RPMI8226 (cell line): ENCODE measurements around the gene FOLR1.

Source experiments
- DNase-seq: peaks from one replicate; pipeline ENCODE4 v3.0.0-alpha.2; 2015

FOLR1 gene

GRCh38 chr11:72236774-72237111, 44.8 kb downstream of the FOLR1 start:
- DNase-seq = no peak

- DNase-seq = no peak
Measured at GRCh38 chr11:72237112-72237931, 45.4 kb downstream of the FOLR1 start.

- peak; percentile 44 for DNase-seq
Measured at GRCh38 chr11:72238040-72238450, 46.1 kb downstream of the FOLR1 start.

GRCh38 chr11:72238492-72239312, 46.8 kb downstream of the FOLR1 start:
- no peak for DNase-seq

GRCh38 chr11:72239313-72239848, 47.4 kb downstream of the FOLR1 start:
- no peak for DNase-seq

- DNase-seq = peak; percentile 41
Measured at GRCh38 chr11:72239849-72240460, 48.0 kb downstream of the FOLR1 start.

GRCh38 chr11:72240461-72241290, 48.7 kb downstream of the FOLR1 start:
- no peak for DNase-seq

- DNase-seq = no peak
Measured at GRCh38 chr11:72241291-72241781, 49.4 kb downstream of the FOLR1 start.

- no peak for DNase-seq
Measured at GRCh38 chr11:72242141-72242540, 50.2 kb downstream of the FOLR1 start.

- DNase-seq = no peak
Measured at GRCh38 chr11:72243173-72244059, 51.5 kb downstream of the FOLR1 start.

GRCh38 chr11:72244060-72244360, 52.1 kb downstream of the FOLR1 start, which contains the start of gene PHOX2A:
Gene PHOX2A, minus strand, starts transcription at chr11:72244176. Its CDS starts 172 bp downstream, at chr11:72244004.
- DNase-seq = no peak

- no peak for DNase-seq
Measured at GRCh38 chr11:72244361-72245262, 52.7 kb downstream of the FOLR1 start.

GRCh38 chr11:72245263-72245816, 53.4 kb downstream of the FOLR1 start:
- no peak for DNase-seq
